Measurements from ENCODE around the gene CSRNP3.
"Not testable (repeated sequence)": the region's sequence is repeated elsewhere in the genome, so short reads cannot be mapped to it uniquely, and the experiment has no call there.

Gene CSRNP3

DNA sequence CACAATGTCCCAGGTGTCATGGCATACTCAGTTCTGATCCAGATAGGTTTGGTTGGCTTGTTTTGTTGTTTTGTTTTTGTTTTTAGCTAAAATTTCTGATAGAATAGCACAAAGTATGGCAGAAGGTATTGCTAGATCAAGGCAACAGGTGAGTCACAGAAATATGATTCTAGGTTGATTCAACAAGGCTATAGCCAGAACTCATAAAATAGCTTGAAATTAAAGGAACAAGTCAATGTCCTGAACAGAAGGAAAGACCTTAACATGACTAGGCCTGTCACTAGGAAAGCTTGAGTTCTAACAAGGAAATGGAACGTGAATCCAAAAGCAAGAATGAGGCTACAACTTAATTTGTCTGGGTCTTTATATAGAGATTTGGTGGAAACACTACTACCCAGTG lies 167.5 kb downstream of the CSRNP3 start:
- no peak for DNase-seq

DNA sequence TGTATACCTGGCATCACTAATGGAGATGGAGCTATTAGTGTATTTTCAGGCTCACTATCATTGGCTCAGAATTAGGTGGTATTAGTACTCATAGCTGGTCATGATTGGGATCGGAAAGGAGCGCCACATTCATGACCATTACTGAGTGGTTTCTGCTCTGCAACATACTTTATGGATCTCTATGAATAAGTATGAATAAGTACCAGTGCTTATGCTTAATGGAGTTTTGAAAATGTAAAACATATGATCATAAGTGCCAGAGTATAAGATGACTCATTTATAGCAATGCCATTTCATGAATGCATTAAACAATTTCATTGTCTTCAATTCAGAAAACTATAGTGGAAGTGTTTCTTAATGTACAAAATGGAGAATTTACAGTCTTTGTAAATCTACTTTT lies 167.9 kb downstream of the CSRNP3 start:
- no peak for DNase-seq

DNA sequence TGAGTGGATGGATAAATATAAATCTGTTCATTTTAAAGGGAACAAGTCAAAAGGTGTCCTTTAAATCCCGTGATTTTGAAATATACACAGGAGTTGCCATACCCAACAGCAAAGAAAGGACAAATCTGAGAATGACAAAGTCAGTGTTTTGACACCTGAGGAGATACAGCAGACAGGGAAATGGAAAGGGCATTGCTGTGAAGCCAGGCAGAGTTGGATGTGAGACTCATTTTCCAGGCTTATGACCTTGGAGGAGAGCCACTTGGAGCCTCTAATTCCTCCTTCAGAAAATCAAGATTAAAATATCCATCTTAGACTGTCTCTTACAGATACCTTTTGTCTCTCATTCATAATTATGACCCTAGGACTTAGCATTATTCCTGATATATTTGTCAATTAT lies 170.0 kb downstream of the CSRNP3 start:
- DNase-seq = no peak

DNA sequence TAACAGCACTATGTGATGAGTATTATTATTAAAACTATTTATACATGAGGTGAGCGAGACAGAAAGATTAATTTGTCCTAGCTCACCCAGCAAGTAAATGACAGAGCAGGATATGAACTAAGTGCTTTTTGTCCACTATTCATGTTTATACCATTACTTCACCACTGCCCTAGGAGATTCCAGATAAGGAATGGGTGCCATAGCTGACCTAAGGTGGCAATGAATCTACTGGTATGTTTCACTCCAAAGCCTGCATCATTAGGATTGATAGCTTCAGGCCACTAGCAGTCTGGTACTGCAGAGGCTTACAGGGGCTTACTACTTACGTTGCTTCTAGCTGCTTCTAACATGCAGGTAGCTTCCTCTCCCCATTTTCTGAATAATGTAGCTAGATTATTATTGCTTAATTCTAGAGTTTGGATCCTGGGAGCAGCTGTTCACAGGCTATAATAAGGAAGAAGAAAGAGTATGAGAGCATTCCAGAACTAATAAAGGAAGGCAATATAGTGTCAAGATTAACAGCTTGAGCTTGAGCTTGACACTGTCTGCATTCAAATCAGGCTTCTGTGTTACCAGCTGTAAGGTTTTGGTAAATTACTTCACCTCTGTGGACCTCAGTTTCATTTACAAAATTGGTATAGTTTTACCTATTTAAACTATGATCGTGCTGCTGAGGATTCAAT lies 170.9 kb downstream of the CSRNP3 start:
- no peak for DNase-seq

DNA sequence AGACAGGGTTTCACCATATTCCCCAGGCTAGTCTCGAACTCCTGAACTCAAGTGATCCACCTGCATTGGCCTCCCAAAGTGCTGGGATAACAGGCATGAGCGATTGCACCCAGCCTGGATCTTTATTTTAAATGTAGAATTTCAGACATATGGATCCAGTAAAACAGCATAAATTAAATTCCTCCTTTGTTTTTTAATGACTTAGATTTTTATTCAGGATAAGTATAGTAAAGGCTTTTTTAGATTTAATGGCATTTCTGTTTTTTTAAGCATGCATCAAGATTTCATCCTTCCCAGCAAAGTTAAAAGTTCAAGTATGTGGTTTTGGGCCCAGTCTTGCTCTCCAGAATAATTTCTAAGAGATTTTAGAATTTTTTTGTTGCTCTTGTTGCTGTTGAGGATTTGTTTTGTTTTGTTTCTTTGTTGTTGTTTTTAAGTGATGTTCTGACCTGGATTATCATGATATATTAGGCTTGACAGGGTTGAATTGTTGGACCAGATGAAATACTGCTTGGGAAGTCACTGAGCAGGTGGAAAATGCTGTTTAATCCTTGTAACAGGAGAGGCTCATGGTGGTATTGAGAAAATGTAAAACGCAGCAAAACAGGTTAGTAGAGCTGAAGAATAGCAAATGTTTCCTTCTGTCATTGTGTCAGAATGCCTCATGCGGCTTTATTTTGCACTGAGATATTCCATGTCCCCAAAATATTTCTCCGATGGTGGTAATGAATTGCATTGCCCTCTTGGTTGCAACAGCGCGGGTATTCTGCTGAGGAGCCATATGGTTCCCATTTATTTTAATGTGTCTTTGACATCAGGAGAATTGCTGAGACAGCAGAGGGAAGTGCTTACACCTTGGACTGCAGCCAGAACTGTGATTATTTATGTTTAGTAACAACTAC lies 176.7 kb downstream of the CSRNP3 start:
- DNase-seq = no peak

DNA sequence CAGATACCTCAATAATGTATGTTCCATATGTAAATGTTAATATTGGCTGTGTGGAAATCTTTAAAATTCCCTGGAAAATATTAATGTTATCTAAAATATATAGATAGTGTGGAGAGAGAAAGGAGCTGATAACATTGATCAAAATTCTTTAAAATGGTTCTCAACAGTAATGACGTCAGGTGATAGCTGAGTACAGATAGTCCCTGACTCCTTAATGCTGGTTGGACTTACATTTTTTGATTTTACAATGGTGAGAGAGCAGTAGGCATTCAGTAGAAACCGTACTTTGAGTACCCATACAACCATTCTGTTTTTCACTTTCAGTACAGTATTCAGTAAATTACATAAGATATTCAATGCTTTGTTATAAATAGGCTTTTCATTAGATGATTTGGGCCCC lies 177.9 kb downstream of the CSRNP3 start:
- DNase-seq = no peak

DNA sequence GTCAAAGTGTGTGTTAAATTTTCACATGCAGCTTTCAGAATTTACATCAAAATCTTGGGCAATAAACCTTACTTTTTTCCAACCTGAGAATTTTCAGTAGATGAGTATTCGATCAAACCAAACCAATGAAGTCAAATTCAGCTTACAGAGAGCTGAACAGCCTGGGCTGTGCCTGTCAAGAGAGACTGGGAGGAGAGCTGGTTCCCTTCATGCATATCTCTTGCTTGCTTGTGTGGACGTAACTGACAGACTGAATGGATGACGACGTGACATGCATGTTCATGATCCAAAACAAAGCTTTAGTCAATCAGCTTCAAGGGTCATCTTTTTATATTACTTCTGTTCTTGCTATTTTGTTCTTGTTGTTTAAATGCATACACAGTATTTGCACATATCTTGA lies 179.3 kb downstream of the CSRNP3 start:
- no peak for DNase-seq

DNA sequence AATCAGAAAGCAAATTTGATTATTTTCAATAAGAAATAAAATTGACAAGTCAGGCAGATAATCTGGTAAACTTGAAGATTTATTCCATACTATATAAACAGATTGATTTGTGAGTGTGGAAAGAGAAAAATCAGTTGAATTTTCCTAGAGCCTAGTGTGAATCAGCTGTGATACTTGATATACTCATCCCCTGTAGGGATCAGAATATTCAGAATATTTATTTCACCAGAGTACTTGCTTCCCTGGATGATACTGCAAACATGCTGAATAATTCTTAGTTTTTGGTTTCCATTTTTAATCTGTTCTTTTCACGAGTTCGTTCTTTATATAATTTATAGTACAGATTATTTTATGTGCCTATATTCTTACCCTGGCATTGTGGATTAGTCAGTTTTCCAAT lies 181.7 kb downstream of the CSRNP3 start:
- DNase-seq = no peak

DNA sequence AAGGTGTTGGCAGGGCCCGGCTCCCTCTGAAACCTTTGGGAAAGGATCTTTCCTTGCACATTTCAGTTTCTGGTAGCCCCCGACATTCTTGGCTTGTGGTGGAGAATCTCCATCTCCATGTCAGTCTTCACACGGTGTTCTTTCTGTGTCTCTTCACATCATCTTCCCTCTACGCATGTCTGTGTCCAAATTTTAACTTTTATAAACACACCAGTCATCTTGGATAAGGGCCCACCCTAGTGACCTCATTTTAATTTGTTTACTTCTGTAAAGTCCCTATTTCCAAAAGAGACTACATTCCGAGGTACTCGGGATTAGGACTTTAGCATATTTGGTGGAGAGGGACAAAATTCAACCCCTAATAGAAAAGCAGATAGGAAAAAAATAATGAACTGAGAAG lies 186.2 kb downstream of the CSRNP3 start:
- DNase-seq = no peak

DNA sequence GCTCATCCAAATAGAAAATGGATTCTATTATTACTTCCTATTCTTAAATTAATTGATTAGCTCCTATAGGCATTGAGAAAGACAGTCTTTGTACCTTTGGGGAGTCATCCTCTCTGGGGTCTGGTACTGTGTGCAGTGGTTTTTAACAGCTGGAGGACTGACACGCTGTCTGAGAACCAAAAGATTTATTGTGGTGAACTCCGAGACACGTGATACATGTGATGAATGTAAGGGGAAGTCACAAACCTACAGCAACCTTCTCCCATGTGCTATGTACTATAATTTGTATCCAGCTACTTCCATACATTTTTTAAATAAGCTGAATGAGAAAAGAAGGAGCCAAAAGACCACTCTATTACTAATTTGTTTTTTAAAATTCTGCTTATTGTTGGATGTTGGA lies 190.9 kb downstream of the CSRNP3 start:
- no peak for DNase-seq

DNA sequence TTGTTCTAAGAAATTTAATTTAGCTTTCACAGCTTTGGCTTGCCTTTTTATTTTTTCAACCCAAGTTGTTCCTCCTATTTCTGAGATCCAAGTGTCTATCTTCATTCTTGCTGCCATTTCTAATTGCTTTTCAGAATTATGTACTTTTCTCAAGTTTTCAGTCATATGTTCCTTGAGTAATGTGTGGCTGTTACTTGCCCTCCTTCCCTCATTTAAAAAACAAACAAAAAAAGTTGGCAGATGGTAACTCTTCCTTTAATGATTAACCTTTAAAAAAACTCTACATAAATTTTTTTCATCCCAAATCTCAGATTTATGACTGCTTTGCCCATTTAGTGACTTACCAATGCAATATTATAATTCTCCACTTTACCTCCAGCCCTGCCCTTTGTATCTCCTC lies 193.2 kb downstream of the CSRNP3 start:
- no peak for DNase-seq

DNA sequence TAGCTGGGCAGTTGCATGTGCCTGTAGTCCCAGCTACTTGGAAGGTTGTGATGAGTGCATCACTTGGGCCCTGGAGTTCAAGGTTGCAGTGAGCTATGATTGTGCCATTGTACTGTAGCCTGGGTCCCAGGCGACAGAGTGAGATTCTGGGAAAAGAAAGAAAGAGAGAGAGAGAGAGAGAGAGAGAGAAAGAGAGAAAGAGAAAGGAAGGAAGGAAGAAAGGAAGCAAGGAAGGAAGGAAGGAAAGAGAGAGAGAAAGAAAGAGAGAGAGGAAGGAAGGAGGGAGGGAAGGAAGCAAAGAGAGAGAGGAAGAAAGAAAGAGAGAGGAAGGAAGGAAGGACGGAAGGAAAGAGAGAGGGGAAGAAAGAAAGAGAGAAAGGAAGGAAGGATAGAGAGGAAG lies 196.1 kb downstream of the CSRNP3 start:
- DNase-seq = no peak

DNA sequence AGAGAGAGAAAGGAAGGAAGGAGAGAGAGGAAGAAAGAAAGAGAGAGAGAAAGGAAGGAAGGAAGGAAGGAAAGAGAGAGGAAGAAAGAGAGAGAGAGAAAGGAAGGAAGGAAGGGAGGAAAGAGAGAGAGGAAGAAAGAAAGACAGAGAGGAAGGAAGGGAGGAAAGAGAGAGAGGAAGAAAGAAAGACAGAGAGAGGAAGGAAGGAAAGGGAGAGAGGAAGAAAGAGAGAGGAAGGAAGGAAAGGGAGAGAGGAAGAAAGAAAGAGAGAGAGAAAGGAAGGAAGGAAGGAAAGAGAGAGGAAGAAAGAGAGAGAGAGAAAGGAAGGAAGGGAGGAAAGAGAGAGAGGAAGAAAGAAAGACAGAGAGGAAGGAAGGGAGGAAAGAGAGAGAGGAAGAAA lies 196.6 kb downstream of the CSRNP3 start:
- DNase-seq = not testable (repeated sequence)

DNA sequence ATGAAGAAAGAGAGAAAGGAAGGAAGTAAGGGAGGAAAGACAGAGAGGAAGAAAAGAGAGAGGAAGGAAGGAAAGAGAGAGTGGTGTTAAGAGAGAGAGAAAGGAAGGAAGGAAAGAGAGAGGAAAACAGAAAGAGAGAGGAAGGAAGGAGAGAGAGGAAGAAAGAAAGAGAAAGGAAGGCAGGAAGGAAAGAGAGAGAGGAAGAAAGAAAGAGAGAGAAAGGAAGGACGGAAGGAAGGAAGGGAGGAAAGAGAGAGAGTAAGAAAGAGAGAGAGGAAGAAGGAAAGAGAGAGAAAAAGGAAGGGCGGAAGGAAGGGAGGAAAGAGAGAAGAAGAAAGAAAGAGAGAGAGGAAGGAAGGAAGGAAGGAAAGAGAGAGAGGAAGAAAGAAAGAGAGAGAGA lies 197.1 kb downstream of the CSRNP3 start:
- no peak for DNase-seq

DNA sequence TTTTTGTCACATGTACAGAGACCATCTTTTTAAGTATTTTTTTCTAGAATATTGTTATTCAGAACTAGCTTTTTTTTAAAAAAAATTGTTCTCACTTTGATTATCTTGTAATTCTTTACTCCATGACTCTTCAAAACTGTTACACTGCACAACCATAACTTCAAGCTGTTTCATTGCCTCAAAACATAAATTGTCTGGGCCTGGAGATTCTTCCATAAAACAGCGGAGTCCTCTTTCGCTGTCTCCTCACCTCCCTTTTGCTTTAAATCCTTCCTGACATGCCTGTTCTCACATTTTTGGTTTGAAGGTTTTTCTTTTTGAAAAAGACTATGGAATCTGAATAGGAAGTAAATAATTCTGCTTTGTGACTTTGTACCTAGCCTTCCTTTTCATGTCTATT lies 197.9 kb downstream of the CSRNP3 start:
- no peak for DNase-seq

DNA sequence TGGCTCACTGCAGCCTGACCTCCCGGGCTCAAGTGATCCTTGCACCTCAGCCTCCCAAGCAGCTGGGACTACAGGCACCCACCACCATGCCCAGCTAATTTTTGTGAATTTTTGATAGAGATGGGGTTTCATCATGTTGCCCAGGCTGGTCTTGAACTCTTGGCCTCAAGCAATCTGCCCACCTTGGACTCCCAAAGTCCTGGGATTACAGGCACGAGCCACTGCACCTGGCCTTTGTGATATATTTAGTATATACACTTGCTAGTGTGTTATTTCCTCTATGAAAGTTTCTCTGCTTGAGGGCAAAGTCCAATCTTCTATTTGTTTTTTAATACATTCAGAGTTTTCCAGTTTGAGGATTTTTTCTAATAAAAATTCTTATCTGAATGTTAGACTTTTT lies 205.3 kb downstream of the CSRNP3 start:
- DNase-seq = no peak

DNA sequence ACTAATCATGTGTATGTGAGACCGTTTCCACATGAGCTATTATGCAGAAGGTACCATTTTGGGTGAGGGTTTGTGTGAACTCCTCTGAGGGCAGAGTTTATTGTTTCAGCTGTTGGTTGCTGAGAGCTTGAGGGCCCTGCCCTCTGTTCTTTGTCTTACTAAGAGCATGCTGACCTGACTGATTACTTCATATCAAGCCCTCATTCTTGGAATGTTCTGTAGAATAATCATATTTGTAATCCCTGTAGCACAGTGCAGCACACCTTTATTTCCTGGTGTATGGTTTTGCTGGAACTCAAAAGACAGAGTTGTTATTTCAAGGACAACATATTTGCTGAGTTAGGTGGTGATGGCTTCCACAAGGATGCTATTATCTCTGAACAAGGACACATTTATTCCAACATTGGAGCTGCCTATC lies 206.1 kb downstream of the CSRNP3 start:
- DNase-seq = no peak

DNA sequence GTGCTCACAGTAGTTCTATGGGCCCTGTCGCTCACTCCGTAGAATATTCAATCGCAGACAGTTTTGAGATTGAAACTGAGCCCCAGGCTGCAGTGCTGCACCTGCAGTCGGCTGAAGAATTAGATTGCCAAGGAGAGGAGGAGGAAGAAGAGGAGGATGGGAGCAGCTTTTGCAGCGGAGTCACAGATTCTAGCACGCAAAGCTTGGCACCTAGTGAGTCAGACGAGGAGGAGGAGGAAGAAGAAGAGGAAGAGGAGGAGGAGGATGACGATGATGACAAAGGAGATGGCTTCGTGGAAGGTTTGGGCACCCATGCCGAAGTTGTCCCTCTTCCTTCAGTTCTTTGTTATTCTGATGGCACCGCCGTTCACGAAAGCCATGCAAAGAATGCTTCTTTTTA lies 209.4 kb downstream of the CSRNP3 start:
- no peak for DNase-seq

DNA sequence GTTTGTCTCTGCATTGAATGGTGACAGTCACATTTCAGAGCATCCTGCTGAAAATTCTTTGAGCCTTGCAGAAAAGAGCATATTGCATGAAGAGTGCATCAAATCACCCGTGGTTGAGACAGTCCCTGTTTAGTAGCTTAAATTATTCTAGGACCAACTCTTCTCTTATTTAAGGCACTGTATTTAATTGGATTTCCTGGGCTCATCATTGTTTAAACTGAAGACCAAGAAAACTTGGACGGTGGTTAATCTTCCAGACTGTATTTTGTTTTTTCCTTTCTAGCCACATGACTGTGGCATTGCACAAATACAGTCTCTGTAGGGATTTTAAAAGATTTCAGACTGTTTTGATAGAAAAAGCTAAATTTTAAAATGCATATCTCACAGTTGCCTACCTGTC lies 210.1 kb downstream of the CSRNP3 start:
- no peak for DNase-seq

DNA sequence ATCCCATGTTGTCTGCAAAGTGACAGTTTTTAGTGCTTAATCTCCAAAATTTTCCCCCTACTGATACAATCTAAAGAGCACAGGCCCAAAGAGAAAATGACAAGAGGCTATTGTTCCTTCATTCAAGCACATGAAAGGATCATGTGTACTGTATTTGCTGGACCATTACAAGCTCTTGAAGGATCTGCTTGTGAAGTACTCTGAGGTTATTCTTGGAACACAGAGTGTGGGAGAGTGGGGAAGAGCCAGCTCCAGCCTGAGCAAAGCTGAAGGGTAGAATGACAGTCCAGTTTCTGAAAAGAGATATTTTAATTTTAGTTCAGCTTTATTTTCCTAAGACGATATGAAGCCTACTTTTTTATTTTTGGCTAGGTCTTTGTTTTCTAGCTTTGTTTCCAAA lies 212.3 kb downstream of the CSRNP3 start:
- DNase-seq = no peak

DNA sequence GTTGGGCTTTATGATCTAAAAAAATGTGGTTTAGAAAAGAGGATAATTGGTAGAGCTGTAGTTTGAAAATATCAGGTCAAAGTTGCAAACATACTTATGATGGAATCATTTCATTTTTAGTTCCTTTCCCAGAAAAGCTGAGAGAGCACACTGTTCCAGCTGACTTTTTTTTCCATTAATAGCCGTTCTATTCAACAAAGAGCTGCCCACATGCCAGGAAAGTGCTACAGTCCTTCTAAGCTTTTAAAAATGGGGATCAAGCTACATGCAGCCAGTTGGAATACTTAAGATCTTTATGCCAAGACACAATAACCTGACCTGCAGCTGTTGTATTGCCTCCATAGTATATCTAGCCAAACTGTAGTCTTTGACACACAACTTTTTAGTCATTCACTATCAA lies 213.0 kb downstream of the CSRNP3 start:
- DNase-seq = no peak

DNA sequence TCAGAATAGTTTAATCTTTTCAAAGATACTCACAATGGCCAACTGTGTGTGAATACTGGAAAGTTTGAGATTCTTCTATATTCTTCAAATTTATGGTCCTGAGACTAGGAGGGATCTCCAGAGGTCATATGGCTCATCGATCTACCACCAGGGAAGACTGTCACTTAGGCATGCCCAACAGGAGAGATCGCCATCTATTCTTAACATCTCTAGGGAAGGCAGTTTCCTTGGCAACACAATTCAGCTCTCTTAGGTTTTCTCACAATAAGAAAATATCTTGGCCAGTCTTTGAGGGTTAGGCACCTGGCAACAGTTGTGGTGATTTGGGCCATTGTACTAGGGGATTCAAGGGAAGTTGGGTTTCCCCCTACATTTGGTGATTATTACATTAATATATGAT lies 217.3 kb downstream of the CSRNP3 start:
- no peak for DNase-seq

DNA sequence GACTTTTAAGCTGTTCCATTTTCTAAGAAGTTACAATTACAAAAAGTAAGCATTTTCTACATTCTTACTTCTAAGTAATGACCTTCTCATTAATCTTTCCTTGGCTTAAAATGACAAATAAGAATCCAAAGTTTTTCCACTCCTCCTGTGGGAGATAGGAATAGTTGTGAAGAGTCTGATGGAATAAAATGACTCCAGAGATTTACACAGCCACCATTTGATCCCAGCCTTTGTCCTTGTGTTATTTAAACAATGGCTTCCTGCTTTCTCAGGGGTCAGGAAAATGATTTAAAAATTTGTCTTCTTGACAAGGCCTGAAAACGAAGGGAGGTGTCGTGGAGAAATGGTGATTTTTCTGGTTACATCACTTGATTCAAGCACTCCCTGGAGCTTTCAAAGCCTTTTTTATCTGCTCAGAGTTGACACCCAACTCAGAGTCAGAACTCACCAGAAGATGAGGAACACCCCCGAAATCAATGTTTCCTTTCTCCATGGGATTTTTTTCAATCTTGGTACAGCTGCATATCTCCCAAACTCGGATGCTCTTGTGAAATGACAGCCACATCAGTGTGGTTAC lies 218.0 kb downstream of the CSRNP3 start:
- no peak for DNase-seq

DNA sequence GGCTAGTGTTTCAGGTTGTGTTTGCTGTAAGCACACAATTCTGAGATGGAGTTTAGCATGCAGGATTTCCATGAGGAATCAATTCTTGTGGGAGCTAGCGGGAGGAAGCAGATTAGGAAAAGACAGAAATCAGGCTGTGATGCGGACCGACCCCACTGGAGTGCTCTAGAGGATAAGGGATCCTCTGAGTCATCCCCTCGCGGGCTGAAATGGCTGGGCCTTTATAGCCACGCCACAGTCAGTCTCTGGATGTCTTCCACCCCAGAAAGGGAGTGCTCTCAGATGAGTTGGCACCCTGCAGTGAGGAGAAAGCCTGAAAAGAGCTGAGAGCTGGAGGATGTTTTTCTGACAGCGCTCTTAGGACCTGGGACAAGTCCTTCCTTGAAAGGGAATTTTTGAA lies 222.1 kb downstream of the CSRNP3 start:
- no peak for DNase-seq

Data from CD4-positive, alpha-beta T cell treated with Interleukin-4 for 1 hour (primary cell).